Stimulated activated CD4-positive, alpha-beta T cell treated with anti-CD3 and anti-CD28 coated beads, Interleukin-4, amount 100 ng/mL, for 4 hours (primary cell): ENCODE measurements around the gene KRT5.

Experiments
- DNase-seq, 2 experiments: peaks; one replicate each; pipeline ENCODE4 v3.0.0-alpha.2; 2020

Gene KRT5

DNA sequence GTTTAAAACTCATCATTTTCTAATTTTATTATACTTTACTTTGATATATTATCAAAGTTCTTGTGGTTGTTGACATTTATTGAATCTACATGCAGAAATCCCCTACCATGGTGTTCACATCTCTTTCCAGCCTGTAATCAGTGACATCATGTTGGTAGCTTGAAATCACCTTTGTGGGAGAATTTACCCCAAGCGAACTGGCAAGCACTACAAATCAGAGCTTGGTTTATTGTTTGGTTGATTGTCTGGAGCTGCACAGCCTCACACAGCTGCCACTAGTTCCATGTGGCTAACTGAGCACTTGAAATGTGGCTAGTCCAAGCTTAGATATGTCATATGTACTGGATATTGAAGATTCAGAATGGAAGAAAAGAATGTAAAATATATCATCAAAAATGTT is 15.4 kb upstream of the KRT5 start:
- DNase-seq, result no peak

- no peak for DNase-seq
Measured at GRCh38 chr12:52534482-52534881, 14.3 kb upstream of the KRT5 start.

DNA sequence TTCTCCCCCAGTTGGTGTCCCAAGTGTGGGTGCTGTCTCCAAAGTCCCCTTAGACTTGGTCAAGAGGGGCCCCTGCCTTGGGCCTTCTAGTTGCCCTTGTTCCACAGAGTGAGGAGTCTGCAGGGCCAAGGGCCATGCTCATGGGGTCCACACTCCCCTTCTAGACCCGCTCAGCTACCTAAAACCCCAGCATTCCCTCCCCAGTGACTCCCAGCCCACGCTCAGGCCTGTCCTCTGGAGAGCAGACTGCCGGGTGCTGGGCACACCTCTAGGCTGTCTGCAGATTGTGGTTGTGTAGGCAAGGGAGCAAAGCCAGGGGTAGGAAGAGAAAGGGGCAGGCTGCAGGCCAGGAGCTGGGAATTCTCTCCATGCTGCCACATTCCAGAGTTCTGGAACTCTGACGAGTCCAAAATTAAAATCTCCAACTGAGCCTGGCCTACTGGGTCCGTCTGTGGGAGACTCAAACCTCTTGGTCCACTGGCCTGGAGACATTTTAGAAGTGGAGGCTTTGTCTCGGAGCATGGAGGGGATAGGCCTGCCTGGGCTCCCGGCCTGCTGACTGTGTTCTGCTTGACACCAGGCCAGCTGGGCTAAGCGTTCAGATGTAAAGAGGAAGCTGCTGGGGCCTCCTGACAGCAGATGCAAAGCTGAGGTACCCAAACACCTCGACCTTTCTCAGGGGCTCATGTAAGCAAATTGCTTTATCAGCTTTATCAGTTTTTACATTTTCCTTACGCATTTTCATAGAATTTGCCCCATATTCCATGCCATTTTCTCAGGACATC is 13.7 kb upstream of the KRT5 start:
- DNase-seq, result no peak

DNA sequence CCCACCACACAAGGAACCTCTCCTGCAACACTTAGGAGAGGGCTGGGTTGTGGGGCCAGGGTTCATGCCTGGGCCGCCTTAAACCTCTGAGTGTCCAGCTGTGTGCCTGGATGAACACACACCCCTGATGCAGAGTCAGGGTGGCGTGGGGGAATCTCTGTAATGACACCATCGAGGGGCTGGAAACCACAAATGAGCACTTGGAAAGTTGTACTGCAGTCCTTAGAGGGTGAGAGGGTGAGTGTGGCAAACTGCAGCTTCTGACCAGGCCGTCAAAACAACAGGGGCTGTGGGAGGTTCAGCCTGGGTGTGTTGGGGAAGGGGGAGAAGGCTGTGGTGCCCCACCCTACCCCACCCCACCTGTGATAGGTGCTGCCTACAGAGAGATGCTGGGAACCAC is 12.4 kb upstream of the KRT5 start:
- DNase-seq, result no peak

DNA sequence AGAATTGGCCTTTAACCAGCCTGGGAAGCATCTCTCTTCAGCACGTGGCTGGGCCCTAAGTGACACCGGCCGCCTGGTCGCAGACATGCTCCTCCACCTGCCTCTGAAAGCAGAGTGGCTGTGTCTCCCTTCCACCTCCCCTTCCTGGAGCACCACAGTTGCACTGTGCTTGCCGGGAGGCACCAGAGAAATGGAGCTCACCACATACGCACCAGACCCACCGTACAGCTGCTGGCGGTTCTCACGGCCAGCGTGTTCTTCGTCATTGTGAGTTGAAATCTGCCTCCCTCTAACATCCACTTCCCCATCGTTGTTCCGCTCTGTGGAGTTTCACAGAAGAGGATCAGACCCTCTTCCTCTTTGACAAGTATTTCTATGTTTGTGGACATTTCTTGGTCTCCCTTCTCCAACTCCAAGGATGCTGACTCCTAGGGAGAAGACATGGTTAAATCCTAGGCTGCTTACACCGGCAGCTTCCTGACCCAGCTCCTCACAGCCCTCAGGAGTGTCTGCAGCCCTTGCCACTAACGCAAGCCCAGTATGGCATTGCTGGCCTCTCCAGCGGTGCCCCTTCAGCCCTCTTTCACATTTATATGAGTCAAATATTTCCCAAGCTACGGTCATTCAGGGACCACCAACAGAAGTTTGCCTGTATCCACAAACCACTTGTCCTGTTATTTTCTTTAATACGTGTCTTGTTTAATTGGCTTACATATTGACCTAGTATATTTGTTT is 11.5 kb upstream of the KRT5 start:
- no peak for DNase-seq

DNA sequence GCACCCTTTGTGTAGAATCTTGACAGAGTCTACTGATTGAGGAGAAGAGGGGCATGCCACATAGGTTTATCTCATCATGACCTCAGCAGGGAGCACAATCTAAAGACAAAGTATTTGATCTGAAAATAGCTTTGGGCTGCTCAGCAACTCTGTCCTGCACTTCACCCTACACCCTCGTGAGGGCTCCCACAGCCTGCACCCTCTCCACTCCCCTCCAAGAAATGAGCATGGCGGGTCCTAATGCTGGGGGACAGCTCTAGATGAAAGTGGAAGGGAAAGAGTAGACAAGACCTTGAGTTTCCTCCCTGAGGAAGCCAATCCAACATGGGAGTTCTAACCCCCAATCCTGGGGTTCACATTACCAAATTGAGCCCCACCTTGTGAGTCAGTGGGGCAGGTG is 10.7 kb upstream of the KRT5 start:
- DNase-seq, result no peak

DNA sequence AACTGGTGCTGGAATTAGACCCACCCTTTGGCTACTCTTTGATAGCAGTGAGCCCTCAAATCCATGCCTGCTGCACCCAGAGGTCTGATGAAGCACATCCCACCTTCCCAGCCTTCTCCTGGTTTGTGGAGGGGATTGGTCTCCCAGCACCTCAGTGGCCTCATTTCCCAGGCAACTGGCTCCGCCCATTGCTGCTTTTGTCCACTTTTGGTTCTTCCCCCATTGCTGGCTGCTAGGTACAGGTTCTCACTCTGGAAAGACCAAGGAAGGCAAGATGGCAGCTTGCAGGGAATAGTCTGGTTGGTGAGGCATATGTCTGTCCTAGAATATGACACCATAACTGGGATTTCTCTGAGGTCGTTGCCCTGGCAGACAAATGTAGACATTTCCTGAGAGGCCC is 10.2 kb upstream of the KRT5 start:
- no peak for DNase-seq

DNA sequence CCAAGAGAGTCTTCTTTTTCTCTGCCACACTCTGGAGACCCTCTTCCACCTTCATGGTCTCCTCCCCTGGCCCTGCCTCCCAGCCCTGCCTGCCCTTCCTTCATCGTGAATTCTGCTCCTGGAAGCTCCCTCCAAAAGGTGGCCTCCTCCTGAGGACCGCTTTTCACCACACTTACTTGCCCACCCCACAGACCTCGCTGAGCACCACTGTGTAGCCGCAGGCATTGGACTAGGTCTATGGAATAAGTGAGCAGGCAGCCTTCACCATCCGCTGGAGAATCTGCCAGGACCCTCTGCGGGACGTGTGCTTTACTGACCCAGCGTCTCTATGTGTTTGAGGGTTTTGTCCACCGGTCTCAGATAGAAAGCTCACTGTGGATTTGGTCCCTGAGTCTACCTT is 9.7 kb upstream of the KRT5 start:
- no peak for DNase-seq

- DNase-seq, result no peak
Measured at GRCh38 chr12:52529417-52529816, 9.2 kb upstream of the KRT5 start.

DNA sequence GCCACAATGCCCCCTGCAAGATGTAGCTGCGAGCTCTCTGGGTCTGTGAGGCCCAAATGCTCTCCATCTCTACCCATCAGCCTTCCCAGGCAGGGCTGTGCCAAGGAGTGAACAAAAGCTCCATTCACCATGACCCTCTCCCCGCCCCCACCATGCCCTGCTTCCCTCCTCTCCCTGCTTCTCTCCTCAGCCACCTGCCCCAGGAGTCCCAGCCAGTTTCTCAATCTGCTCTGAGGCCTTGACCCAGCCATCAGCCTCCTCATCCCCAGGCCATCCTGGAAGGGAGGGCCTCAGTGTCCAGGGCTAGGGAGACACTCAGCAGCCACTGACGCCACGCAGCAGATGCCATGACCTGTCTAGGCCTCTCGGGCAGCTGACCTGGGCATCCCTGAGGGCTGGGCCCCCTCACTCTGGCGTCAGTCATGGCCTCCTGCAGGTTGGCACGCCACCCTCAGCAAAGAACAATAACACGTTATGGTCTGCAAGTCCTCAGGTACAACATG is 8.5 kb upstream of the KRT5 start:
- DNase-seq, result no peak

GRCh38 chr12:52527121-52527800 is 7.1 kb upstream of the KRT5 start:
- no peak for DNase-seq

- no peak for DNase-seq
Measured at GRCh38 chr12:52526511-52526951, 6.3 kb upstream of the KRT5 start.

GRCh38 chr12:52525661-52526499 is 5.7 kb upstream of the KRT5 start:
- DNase-seq, result no peak

DNA sequence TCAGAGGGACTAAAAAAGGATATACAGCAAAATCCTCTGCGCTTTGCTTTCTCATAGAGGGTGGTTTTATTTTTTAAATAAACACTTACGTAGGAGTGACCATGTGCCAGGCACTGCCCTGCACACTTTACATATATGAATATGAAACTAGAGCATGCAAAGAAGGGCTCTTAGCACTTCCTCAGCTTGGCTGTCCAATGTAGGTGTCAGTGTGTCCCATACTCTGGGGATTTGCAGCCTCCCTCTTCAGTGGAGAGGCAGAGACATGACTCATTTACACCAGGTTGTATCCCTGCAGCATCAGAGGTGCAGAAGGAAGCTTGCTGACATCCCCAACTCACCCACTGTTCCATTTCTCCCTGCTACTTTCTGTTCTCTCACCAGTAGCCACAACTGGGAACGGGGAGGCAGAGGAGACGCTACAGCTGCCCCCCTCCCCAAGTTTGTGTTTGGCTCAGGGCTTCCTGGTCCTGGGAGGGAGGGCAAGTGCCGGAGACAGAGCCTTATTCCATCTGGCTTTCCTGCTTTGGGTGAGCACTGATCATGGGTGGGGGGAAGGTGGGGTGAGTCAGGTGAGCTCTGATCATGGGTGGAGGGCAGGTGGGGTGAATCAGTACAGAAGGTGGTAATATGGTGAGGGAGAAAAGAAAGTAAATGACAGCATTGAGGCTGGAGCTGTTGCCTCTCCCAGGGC is 4.9 kb upstream of the KRT5 start:
- DNase-seq, result no peak

- no peak for DNase-seq
Measured at GRCh38 chr12:52524241-52524897, 4.2 kb upstream of the KRT5 start.

DNA sequence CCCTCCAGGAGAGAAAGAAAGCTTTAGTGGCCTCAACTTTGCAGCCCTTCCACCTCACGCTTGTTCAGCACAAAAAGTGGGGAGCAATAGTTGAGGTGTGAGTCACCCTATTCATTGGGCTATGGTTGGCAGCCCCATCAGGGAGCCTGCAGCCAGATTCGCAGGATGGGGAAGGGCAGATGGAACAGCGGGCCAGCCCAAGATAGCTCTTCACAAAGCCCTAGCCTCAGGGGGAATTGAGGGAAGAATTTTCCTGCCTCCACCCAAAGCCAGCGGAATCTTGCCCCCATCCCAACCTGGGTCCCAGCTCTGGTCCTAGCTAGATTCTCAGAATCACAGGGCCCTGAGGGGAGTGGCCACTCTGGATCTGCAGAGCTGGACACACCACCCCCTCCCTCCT is 3.6 kb upstream of the KRT5 start:
- DNase-seq, result no peak

DNA sequence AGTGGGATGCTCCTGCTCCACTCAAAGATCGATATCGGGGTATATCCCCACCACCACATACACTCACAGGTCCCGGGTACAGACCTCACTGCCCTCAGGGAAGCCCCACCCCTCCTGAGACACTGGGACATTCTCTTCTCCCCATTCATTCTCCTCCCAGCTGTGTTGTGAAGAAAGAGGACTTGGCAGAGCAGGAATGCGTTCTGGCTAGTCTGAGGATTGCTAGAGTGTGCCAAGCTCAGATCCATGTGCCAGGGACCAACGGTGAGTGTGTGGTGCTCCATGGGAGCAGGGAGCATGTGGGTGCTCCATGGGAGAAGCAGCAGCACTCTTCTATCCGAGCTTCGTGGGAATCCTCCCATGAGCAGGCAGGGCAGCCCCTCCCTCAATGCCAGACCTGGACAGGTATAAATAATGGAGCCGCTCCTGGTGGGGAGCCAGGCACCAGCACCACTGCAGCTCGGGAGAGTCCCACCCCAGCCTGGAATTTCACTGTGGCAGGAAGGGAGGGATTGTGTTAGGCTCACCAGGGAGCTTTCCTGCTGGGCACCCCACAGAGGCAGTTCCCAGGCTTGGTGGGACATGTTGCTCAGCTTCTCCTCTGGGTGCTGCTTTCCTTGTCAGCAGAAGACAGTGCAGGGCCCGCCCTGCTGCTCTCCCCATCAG is 2.3 kb upstream of the KRT5 start:
- no peak for DNase-seq

- no peak for DNase-seq
Measured at GRCh38 chr12:52521568-52522266, 1.5 kb upstream of the KRT5 start.

GRCh38 chr12:52521175-52521567 is 977 bp upstream of the KRT5 start:
- DNase-seq, result no peak

DNA sequence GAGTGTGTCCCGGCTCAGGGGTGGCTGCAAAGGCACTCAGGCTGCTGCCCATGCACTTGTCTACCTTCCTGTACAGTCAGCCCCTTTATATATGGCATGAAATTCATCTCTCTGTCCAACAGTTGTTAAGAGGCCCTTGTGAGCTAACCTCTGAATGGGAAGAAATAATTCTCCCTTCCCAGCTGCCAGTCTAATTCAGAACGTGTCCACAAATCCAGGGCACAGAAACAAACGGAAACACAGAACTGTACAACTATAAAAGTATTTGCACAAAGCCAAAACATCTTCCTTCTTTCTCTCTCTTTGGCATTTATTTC is 849 bp downstream of the KRT5 start:
- no peak for DNase-seq
